HG03469 (cell line): ENCODE data around the gene PPP1CA.
"Not testable (repeated sequence)": the region's sequence is repeated elsewhere in the genome, so short reads cannot be mapped to it uniquely, and the experiment has no call there.

Source experiments
- ATAC-seq: cut with Tn5 transposase; IDR thresholded peaks from one replicate; pipeline ENCODE4 v1.9.1; 2021; ENCODE audit warnings: mild to moderate bottlenecking, moderate library complexity, moderate number of reproducible peaks; ENCODE audit not compliant: unreplicated experiment

PPP1CA gene

DNA sequence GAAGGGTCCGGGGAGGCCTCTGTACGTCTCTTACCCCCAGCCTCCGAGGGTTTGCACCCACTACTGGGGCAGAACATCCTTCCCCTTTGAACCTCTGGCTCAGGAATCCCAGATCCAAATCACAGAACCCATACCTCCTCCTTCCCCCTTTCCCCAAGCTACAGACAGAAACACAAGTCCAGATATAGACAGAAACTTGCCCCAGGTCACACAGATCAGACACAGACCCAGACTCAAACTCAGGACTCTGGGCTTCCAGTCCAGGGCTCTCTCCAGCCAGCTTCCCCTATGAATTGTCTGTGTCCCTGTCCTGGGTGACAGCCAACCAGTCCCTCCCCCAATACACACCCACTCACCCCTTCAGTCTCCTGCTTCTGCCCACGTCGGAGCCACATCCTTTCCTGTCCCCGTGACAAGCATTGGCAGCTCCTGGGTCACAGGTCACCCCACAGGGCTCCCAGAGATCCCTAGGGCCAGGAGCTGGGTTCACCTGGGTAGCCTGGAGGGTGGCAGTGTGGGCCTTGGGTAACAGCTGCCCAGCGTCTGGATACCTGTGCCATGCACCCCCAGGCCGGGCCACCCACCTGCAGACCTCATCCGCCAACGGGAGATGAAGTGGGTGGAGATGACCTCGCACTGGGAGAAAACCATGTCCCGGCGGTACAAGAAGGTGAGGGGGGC is 3.0 kb upstream of the PPP1CA start:
- ATAC-seq = no peak

DNA sequence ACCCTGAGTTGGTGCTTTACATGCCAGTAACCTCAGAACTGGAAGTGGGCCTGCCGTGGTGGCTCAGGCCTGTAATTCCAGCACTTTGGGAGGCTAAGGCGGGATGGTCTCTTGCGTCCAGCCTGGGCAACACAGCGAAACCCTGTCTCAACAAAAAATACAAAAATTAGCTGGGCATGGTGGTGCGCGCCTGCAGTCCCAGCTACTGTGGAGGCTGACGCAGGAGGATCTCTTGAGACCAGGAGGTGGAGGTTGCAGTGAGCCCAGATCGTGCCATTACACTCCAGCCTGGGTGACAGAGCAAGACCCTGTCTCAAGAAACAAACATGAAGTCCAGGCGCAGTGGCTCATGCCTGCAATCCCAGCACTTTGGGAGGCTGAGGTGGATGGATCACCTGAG is 1.4 kb upstream of the PPP1CA start:
- not testable (repeated sequence) for ATAC-seq

DNA sequence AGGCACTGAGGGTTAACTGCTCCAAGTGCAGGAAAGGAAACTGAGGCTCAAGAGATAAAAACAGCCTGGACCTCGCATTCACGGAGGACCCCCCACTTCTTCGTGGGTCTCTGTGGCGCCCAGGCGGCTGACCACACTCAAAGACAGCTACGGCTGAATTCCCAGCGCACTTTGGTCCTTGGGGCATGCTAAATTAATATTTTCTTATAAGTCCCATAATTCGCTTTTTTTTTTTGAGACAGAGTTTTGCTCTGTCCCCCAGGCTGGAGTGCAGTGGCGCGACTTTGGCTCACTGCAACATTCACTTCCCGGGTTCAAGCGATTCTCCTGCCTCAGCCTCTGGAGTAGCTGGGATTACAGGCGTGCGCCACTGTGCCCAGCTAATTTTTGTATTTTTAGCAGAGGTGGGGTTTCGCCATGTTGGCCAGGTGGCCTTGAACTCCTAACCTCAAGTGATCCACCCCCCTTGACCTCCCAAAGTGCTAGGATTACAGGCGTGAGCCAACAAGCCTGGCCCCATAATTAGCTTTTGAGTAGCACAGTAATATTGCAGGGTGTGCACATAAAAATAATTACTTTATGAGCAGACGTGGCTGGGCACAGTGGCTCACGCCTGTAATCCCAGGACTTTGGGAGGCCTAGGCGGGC is 658 bp upstream of the PPP1CA start:
- not testable (repeated sequence) for ATAC-seq

DNA sequence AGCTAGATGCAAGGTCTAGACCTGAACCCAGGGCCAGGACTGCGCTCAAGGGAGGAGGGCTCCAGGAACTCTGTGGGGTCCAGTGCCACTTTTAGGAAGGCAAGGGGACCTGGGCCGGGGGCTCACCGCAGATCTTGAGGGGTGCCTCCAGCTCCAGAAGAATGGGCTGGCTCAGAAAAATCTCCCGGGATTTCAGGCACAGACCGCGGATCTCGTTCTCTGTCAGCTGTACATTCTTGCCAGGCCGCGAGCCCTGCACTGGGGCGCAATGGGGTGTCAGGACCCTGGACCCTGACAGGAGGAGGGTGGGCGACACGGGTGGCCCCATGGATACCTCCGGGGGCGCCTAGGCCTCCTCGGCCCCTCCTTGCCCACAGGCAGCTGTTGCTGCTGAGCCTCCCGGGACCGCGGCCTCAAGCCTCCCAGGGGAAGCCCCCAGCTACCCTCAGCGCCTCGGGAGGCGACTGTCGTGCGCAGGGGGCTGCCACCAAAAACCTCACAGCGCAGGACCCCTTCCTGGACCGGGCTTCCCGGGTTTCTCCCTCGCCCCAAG is 640 bp downstream of the PPP1CA start:
- ATAC-seq = no peak

DNA sequence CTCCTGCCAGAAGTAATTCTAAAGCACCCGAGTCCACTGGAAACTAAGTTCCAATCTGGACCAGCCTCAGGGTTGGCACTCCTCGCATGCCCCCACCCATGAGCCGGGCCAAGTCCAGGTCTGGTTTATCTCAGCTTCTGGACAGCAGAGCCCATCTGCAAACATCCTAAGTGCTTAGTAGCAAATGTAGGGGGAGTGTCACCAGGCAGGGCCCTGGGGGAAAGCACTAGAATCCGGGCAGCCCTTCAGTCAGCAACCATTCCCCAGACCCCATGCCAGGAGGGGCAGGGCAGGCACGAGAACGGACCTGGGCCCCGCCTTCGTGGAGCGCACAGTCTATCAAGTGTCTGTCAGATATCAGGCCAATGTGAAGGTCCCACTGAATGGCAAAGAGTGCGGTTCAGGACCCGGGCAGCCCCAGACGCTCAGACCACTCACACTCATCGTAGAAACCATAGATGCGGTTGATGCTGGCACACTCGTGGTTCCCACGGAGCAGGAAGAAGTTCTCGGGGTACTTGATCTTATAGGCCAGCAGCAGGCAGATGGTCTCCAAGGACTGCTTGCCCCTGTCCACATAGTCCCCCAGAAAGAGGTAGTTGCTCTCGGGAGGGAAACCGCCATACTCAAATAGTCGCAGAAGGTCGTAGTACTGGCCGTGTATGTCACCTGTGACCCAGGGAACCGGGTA is 1.3 kb downstream of the PPP1CA start:
- no peak for ATAC-seq

DNA sequence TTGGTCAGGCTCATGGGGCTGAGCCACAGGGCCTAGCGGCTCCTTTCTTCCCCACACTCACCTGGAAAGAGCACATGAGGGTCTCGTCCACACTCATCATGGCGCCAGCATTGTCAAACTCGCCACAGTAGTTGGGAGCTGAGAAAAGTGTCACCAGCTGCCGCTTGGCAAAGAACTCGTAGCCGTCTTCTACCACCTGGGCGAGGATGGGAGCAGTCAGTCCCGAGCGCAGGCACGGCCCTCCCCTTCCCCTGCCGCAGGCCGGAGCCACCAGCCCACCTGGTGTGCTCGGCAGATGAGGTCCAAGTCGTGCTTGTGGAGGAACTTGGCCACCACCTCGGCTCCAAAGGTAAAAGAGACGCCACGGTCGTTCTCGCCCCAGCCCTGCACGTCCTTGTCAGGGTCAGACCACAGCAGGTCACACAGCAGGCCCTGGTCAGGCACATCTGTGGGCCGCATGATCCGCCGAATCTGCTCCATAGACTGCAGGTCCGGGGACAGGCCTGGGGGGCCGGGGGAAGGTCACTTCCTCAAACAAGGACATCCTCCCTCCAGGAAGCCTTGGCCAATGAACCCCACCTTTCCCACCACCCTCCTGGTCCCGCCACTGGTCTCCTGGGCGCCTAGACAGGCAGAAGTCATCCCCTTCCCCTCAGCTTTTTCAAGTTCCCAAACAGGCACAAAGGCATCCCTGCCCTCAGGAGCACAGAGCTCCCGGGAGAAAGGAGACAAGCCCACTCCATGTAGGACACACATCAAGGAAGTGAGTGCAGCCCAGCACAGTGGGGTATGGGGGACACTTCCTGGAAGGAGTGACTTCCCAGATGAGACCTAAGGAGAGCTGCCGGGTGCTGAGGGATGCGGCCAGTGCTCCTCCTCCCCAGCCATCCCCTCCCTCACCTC is 2.7 kb downstream of the PPP1CA start:
- ATAC-seq = no peak

DNA sequence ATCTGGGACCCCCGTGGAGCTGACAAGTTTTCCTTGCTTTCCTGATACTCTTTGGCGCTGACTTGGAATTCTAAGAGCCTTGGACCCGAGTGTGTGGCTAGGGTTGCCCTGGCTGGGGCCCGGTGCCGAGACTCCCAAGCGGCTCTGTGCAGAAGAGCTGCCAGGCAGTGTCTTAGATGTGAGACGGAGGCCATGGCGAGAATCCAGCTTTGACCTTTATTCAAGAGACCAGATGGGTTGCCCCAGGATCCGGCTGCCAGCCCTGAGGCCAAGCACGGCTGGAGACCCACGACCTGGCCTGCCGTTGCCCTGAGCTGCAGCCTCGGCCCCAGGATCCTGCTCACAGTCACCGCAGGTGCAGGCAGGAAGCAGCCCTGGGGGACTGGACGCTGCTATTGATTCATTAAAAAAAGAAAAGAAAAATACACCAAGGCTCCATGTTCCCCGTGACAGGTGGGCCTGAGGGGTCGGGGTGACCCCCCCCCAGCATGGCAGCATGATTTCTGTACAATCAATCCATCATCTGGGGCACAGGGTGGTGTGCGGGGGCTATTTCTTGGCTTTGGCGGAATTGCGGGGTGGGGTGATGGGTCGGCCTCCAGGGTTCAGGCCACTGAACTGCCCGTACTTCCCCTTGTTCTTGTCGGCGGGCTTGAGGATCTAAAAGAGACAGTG is 3.5 kb downstream of the PPP1CA start:
- ATAC-seq = no peak

DNA sequence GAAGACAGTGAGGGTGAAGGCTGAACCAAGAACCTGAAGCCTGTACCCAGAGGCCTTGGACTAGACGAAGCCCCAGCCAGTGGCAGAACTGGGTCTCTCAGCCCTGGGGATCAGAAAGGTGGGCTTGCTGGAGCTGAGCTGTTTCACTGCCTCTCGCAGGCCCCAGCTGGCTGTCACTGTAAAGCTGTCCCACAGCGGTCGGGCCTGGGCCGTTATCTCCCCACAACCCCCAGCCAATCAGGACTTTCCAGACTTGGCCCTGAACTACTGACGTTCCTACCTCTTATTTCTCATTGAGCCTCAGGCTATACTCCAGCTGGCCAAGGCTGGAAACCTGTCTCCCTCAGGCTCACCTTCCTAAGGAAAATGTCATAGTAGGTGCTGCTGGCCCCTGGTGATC is 4.1 kb downstream of the PPP1CA start:
- no peak for ATAC-seq

DNA sequence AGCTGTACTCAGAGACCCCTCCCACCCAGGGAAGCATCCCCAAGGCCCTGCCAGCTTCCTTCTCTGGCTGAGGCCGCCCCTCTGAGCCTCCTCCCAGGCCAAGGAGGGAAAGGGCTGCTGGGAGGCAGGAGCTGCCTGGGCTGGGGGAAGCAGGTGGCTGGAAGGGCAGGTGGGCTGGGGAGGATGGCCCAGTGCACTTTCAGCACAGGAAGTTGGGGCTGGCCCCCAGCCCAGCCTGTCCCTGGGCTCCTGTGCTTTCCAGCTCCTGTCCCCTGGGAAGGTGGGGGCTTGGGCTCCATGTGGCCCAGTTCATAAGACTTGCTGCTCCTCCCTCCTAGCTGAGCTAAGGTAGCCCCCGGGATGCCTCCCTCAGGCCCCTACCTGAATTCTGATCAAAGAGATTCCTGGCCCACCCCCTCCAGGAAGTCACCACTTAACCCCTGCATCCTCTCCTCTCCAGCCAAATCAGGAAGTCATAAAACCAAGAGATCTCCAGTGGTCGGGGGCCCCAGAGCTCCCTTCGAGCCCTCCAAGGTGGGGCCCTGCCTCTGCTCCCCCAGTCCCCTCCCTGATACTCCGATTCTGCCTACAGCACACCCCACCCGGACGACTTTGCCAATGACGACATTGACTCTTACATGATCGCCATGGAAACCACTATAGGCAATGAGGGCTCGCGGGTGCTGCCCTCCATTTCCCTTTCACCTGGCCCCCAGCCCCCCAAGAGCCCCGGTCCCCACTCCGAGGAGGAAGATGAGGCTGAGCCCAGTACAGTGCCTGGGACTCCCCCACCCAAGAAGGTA is 4.9 kb downstream of the PPP1CA start:
- no peak for ATAC-seq

DNA sequence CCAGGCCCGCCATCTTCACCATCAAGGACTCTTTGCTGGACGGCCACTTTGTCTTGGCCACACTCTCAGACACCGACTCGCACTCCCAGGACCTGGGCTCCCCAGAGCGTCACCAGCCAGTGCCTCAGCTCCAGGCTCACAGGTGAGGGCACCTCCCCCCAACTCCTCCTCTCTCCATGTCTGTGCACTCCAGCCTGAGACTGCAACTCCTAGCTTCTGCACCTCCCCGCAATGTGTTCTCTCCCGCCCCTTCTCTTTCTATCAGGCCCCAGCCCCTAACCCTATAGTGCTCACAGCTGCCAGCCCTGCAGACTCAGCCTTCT is 5.4 kb downstream of the PPP1CA start:
- no peak for ATAC-seq

DNA sequence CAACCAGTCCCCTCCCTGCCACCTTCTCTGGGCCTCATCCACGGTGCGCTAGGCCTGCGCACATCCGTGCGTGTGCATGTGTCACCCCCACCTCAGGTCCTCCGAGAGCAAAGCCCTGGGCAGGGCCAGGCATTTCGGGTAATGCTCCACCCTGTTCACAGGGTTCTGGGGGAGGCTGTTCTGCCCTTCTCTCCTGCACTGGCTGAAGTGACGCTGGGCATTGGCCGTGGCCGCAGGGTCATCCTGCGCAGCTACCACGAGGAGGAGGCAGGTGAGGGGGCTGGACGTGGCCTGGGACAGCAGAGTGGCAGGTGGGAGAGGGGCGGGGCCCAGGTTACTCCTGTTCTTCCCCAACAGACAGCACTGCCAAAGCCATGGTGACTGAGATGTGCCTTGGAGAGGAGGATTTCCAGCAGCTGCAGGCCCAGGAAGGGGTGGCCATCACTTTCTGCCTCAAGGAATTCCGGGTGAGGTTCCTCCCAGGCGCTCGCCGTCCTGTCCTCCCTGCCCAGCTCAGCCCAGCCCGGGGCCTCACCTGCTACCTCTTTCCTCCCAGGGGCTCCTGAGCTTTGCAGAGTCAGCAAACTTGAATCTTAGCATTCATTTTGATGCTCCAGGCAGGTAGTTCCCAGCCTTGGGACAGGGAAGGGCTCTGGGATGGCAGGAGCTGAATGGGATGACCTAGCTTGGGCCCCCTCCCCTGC is 6.0 kb downstream of the PPP1CA start:
- ATAC-seq = no peak

DNA sequence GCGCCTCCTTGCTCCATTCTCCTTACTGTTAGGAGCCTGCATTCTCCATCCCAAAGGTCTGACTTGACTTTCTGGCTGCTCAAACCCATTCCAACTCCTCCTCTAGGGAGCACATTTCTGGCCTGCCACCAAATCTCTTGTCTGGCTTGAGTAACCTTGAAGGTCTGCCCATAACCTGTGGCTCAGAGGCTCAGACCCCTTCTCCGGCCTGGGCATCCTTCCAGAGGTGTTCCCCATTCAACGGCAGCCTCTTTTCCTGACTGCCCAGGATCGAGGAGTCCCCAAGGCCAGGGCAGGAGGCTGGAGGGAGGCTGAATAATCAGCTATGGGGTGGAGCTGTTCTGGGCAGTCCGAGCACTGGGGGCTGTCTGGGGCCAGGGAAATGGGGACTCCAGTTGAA is 7.7 kb downstream of the PPP1CA start:
- no peak for ATAC-seq

DNA sequence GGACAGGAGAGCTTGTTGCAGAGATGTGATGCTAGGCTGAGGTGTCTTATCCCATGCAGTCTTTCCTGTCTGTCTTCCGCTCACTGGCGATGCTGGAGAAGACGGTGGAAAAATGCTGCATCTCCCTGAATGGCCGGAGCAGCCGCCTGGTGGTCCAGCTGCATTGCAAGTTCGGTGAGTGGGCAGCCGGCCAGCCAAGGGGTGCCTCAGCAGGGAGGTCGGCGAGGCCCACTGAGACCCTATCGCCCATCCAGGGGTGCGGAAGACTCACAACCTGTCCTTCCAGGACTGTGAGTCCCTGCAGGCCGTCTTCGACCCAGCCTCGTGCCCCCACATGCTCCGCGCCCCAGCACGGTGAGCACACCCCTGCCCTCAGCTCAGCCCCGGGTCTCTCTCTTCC is 8.2 kb downstream of the PPP1CA start:
- no peak for ATAC-seq

DNA sequence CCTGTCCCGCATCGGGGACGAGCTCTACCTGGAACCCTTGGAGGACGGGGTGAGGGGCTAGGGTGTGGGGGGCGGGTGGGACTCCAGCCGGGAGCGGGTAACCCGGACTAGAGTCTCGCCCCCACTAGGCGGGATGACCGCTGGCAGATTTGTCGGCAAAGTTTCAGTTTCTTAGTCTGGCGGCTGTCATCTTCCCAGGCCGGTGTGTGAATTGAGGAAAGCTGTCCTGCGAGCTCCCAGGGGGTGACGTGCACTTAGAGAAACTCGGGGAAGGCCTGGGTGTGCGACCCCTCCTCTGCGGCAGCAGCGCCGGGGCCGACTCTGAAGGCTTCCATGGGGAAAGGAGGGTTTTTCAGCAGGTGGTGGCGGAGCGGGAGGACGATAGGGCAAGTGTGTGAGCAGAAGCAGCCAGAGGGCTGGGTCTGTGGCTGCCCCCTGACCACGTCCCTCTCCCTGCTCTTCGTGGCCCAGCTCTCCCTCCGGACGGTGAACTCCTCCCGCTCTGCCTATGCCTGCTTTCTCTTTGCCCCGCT is 9.4 kb downstream of the PPP1CA start:
- no peak for ATAC-seq

DNA sequence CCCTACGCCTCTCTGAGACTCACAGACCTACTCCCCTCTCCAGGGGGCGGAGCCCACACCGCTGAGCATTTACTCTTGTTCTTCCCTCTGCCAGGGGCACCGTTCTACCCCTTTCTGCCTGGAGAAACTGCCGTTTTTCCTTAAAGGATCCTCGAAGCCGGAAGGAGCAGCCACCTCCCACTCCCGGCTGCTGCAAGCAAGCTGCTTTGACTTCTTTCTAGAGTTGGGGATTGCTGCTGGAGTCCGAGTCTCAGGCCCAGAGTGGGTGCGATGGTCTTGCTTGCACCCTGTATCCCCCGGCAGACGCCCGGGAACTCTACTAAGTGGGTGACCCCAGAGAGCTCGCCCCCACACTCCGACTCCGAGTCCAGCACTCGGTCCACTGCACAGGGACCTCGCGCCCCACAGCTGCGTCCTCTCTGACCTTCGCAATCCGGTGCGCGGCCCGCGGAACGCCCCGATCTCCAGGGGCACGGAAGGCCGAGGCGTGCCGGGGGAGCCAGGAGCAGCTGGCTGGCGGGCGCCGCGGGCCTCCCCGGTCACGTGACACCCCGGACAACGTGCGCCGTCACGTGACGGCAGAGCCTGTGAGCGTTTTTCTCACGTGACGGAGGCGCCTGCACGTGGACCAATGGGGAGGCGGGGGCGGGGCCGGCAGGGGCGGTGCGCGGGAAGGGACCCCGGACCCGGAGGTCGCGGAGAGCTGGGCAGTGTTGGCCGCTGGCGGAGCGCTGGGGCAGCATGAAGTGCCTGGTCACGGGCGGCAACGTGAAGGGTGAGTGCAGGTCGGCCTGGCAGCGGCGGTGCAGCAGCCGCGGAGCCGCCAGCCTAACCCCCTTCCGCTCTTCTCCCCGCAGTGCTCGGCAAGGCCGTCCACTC is 10.1 kb downstream of the PPP1CA start, which contains the start of gene RAD9A:
Gene RAD9A (plus strand): TSS at position 683 of the 879 bp plus-strand sequence. CDS start 59 bp downstream, at position 742.
- no peak for ATAC-seq

DNA sequence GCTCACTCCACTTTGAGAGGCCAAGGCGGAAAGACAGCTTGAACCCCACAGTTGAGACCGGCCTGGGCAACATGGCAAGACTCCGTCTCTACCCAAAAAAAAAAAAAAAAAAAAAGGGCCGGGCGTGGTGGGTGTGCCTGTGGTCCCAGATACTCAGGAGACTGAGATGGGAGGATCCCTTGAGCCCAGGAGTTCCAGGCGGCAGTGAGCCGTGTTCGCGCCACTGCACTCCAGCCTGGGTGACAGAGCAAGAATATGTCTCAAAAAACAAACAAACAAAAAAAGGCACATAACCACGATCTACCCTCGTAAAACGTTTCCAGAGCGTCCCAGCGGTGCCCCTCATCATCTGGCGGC is 10.7 kb downstream of the PPP1CA start:
- no peak for ATAC-seq

DNA sequence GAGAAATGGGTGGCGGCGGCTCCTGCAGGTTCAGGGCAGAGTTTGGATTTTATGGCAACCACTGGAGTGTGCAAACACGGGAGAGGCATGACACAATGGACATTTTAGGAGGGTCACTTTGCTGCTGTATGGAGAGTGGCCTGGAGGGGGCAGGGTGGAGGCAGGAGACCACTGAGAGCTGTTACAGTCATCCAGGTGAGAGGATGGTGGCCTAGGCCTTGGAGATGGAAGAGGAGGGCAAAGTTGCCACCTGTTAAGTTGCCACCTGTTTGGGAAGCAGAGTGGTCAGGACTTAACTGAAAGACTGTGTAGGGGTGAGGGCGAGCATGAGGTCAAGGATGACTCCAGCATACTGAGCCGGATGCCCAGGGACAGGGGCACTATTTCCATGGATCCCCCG is 12.2 kb downstream of the PPP1CA start:
- ATAC-seq = no peak

DNA sequence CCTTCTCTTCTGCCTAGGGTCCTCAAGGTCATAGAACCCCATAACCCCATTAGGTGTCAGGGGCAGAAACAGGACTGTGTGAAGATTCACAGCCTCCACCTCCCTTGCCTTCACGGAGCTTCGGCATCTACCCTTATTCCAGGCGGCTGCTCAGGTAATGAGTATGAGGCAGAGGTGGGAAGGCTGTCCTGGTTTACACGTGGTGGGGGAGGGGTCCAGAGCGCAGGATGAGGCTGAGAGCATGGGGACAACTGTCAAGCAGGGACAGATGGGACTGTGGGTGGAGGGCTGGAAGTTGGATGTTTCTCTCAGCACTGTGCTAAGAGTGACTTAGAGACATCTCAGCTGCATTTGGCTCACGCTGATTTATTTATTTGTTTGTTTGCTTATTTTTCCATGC is 14.1 kb downstream of the PPP1CA start:
- ATAC-seq = no peak
